HL-60/S4 (cell line): ENCODE results near the gene MEGF6.

Experiments used
- in situ Hi-C: fragments of 300-500 bp; cut with MboI; formaldehyde crosslinking; loops from 2 replicates; pipeline ENCODE4 v1.14.3; 2022; ENCODE audit warnings: low sequenced_read_pairs

The MEGF6 gene

GRCh38 chr1:3527774-3528173, 83.5 kb downstream of the MEGF6 start:
- in situ Hi-C loops = no loop called here

- in situ Hi-C loops = no loop called here
Observed at GRCh38 chr1:3525551-3526482, 85.5 kb downstream of the MEGF6 start.

- in situ Hi-C loops = no loop called here
Observed at GRCh38 chr1:3524556-3525203, 86.6 kb downstream of the MEGF6 start.

GRCh38 chr1:3523980-3524379, 87.3 kb downstream of the MEGF6 start:
- in situ Hi-C loops = no loop called here

- in situ Hi-C loops = no loop called here
Observed at GRCh38 chr1:3522564-3523265, 88.6 kb downstream of the MEGF6 start.

- in situ Hi-C loops = no loop called here
Observed at GRCh38 chr1:3522112-3522511, 89.2 kb downstream of the MEGF6 start.

- in situ Hi-C loops = no loop called here
Observed at GRCh38 chr1:3521426-3521825, 89.9 kb downstream of the MEGF6 start.

GRCh38 chr1:3520419-3521378, 90.6 kb downstream of the MEGF6 start:
- in situ Hi-C loops = no loop called here

- in situ Hi-C loops = no loop called here
Observed at GRCh38 chr1:3519301-3519885, 91.9 kb downstream of the MEGF6 start.

GRCh38 chr1:3518756-3519155, 92.6 kb downstream of the MEGF6 start:
- in situ Hi-C loops = no loop called here

- in situ Hi-C loops = no loop called here
Observed at GRCh38 chr1:3518256-3518655, 93.1 kb downstream of the MEGF6 start.

GRCh38 chr1:3516911-3517675, 94.2 kb downstream of the MEGF6 start:
- in situ Hi-C loops = no loop called here

GRCh38 chr1:3516481-3516869, 94.8 kb downstream of the MEGF6 start:
- in situ Hi-C loops = no loop called here

GRCh38 chr1:3515774-3516480, 95.4 kb downstream of the MEGF6 start:
- in situ Hi-C loops = no loop called here

- in situ Hi-C loops = no loop called here
Observed at GRCh38 chr1:3515272-3515671, 96.0 kb downstream of the MEGF6 start.

GRCh38 chr1:3514404-3514803, 96.9 kb downstream of the MEGF6 start:
- in situ Hi-C loops = no loop called here

- in situ Hi-C loops = no loop called here
Observed at GRCh38 chr1:3511856-3512255, 99.5 kb downstream of the MEGF6 start.

GRCh38 chr1:3511306-3511705, 100.0 kb downstream of the MEGF6 start:
- in situ Hi-C loops = no loop called here

- in situ Hi-C loops = no loop called here
Observed at GRCh38 chr1:3510956-3511250, 100.4 kb downstream of the MEGF6 start.
